ENCODE data around the gene AP3M1.

- TF ChIP-seq POLR2AphosphoS5 (IDR thresholded peaks at IDR 0.05; ENCODE audit: low read depth, low read length): no peak
- no peak for TF ChIP-seq TAF1 (IDR thresholded peaks at IDR 0.05; ENCODE audit: borderline replicate concordance, insufficient read depth, low read length)
Measured at GRCh38 chr10:74179111-74179710, 28.6 kb upstream of the AP3M1 start.

All from PFSK-1 (cell line).